Stimulated activated CD4-positive, alpha-beta T cell treated with anti-CD3 and anti-CD28 coated beads, Interleukin-1b, Interleukin-23, amount 100 ng/mL, for 24 hours (primary cell): ENCODE data around the gene BCAP29.
"Not testable (repeated sequence)": the region's sequence is repeated elsewhere in the genome, so short reads cannot be mapped to it uniquely, and the experiment has no call there.

Experiments used
- DNase-seq, 4 experiments: peaks; one replicate each; pipeline ENCODE4 v3.0.0-alpha.2; 2020; ENCODE audit warnings: low read depth in 4 of 4, low spot score in 1 of 4

Gene BCAP29

GRCh38 chr7:107579885-107580715 is at the start of gene BCAP29:
TSS of gene BCAP29 (plus strand) at chr7:107580246. CDS start at chr7:107580773, 527 bp downstream.
- DNase-seq, result peak; percentile 28 to 58 (median 48)

GRCh38 chr7:107530751-107531150 is 49.3 kb upstream of the BCAP29 start:
- DNase-seq, result no peak

GRCh38 chr7:107534139-107534538 is 45.9 kb upstream of the BCAP29 start:
- DNase-seq, result no peak

DNA sequence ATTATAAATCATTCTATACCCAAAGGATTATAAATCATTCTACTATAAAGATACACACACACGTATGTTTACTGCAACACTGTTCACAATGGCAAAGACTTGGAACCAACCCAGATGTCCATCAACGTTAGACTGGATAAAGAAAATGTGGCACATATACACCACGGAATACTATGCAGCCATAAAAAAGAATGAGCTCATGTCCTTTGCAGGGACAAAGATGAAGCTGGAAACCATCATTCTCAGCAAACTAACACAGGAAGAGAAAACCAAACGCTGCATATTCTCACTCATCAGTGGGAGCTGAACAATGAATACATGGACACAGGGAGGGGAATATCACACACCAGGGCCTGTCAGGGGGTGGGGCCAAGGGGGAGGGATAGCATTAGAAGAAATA is 42.8 kb upstream of the BCAP29 start:
- DNase-seq, result not testable (repeated sequence)

- DNase-seq, result no peak
Observed at GRCh38 chr7:107538001-107538400, 42.0 kb upstream of the BCAP29 start.

GRCh38 chr7:107543338-107543993 is 36.6 kb upstream of the BCAP29 start:
- DNase-seq, result no peak

GRCh38 chr7:107544848-107545591 is 35.0 kb upstream of the BCAP29 start:
- no peak for DNase-seq

- no peak for DNase-seq
Observed at GRCh38 chr7:107551936-107552335, 28.1 kb upstream of the BCAP29 start.

DNA sequence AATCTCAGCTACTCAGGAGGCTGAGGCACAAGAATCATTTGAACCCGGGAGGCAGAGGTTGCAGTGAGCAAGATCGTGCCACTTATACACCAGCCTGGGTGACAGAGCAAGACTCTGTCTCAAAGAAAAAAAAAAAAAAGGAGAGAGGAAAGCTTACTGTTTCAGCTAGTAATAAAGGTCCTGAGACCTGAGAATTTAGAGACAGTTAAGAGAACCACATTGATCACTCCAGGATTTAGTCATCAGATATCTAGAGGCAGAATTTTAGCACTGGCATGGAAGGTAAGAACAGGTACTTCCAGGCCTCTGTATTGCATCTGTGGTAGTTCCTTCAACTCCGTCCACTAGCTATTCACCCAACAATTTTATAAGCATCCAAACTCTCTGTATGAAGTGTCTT is 24.2 kb upstream of the BCAP29 start:
- DNase-seq, result no peak

DNA sequence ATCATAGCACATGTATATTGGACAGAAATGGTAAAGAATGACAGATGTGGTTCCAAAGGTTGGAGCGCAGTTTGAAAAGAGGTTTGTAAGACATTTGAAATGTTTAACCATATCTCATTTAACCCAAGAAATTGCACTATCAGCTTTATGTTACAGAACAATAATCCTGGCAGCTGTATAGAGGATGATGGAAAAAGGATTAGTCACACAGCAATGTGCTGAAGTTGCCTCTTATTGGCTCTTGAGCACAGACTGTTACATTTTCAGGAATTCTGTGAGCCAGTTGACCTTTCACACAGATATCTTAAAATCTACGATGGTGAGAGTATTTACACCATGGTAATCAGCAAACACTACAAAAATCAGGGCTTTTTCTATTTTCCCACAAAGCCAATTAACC is 20.2 kb upstream of the BCAP29 start:
- DNase-seq, result no peak

- DNase-seq, result no peak
Observed at GRCh38 chr7:107560898-107561516, 19.0 kb upstream of the BCAP29 start.

GRCh38 chr7:107563081-107563774 is 16.8 kb upstream of the BCAP29 start:
- DNase-seq, result peak in 1 of 4 experiments; percentile 23

- DNase-seq, result peak; percentile 60 to 79 (median 75)
Observed at GRCh38 chr7:107563775-107564552, 16.1 kb upstream of the BCAP29 start, which contains the start of the genes COG5 and DUS4L. TSS of gene COG5 (minus strand) at chr7:107563920. CDS start at chr7:107563896, 24 bp downstream. TSS of gene DUS4L (plus strand) at chr7:107563971. CDS start at chr7:107567071, 3,100 bp downstream.

DNA sequence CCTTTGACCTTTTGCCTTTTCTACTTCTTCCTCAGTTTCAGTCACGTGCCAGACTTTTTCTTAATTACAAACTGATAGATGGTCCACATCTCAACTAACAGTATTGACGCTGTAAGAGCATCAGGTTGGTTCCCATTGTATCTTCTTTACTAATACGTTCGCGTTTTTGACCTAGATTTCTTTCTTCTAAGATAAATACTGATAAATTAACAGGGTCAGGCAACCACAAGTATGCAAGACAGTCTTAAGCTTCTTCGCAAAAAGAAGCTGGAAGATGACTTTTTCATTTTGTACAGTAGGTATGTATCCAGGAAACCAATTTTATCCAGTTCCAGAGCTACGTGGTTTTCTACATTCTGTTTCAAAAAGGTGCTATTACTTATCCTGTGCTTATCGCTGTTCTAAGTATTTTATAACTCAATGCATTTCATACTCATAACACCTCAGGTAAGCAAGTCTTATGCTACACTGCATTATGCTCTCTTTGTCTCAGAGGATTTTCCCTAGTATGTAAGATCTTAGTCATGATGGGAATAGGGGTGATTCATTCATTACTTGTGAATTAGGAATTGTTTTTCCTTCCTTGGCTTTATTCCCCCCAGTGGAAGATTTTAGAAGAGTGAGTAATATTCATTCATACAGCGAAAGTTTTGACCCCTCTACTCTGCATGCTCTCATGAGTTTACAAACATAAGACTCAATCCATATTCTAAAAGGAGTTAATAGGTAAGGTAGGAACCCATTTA is 15.3 kb upstream of the BCAP29 start:
- DNase-seq, result no peak

GRCh38 chr7:107570298-107570697 is 9.7 kb upstream of the BCAP29 start:
- DNase-seq, result no peak

GRCh38 chr7:107573537-107573936 is 6.5 kb upstream of the BCAP29 start:
- DNase-seq, result no peak

- no peak for DNase-seq
Observed at GRCh38 chr7:107579554-107579884, 527 bp upstream of the BCAP29 start.

GRCh38 chr7:107580716-107581383 is 804 bp downstream of the BCAP29 start:
- no peak for DNase-seq
